Measurements from ENCODE around the gene SYNJ2. TPM values are rescaled to one million over a fixed set of nuclear protein-coding genes. Genes with fewer than 3 reads are reported as not detected.

SYNJ2 gene
- total RNA-seq, 1 donor from 2014 or later = 42.7 TPM

DNA sequence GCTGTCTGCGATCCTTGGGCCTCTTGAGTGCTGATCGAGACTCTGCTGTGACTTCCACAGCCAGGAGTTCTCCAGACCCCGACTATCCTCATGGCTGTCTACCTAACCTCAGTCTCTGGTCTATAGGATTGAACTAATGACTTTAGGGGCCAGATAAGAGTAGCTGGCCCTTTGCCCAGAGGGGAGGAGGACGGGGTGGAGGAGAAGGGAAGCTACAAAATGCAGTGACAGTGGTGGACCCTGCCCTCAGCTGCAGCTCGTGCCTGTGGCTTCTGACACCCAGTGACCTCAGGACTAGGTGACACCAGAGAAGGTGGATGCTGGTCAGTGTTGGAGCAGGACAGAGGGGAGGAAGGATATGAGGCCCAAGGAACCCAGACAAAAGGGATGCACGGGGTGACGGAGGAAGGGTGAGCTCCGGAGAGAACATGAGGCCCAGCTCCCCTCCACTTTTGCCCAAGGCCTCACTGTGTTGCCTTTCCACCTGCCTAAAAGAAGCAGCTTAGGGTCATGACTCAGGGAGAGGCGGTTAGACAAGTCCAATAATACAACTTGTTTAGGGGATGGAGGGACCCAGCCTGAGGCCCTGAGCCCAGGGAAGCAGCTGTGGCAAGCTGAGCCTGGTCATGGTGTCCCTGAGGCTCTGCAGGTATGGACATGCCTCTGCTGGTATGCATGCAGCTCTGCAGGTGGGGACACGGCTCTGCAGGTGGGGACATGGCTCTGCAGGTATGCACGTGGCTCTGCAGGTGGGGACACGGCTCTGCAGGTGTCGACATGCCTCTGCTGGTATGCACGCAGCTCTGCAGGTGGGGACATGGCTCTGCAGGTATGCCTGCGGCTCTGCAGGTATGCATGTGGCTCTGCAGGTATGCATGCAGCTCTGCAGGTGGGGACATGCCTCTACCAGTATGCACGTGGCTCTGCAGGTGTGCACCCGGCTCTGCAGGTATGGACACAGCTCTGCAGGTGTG is 67.7 kb downstream of the SYNJ2 start:
- no peak overlapping the region for H3K27ac Mint-ChIP-seq
- DNase-seq (ENCODE audit: low spot score in 2 of 2, unreplicated experiment in 2 of 2) = no peak
- TF ChIP-seq, protein P1, sequence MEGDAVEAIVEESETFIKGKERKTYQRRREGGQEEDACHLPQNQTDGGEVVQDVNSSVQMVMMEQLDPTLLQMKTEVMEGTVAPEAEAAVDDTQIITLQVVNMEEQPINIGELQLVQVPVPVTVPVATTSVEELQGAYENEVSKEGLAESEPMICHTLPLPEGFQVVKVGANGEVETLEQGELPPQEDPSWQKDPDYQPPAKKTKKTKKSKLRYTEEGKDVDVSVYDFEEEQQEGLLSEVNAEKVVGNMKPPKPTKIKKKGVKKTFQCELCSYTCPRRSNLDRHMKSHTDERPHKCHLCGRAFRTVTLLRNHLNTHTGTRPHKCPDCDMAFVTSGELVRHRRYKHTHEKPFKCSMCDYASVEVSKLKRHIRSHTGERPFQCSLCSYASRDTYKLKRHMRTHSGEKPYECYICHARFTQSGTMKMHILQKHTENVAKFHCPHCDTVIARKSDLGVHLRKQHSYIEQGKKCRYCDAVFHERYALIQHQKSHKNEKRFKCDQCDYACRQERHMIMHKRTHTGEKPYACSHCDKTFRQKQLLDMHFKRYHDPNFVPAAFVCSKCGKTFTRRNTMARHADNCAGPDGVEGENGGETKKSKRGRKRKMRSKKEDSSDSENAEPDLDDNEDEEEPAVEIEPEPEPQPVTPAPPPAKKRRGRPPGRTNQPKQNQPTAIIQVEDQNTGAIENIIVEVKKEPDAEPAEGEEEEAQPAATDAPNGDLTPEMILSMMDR (IDR thresholded peaks at IDR 0.05; ENCODE audit: unreplicated experiment) = no peak
- H3K27me3 Mint-ChIP-seq (ENCODE audit: low read depth) = no peaks in the 10 kb centered on the region
- H3K4me1 Mint-ChIP-seq = peaks cover 17% of the 10 kb centered on the region
- H3K36me3 Mint-ChIP-seq = peaks cover 32% of the 10 kb centered on the region
- H3K4me3 Mint-ChIP-seq = no peak overlapping the region
- no peaks in the 10 kb centered on the region for H3K9me3 Mint-ChIP-seq

DNA sequence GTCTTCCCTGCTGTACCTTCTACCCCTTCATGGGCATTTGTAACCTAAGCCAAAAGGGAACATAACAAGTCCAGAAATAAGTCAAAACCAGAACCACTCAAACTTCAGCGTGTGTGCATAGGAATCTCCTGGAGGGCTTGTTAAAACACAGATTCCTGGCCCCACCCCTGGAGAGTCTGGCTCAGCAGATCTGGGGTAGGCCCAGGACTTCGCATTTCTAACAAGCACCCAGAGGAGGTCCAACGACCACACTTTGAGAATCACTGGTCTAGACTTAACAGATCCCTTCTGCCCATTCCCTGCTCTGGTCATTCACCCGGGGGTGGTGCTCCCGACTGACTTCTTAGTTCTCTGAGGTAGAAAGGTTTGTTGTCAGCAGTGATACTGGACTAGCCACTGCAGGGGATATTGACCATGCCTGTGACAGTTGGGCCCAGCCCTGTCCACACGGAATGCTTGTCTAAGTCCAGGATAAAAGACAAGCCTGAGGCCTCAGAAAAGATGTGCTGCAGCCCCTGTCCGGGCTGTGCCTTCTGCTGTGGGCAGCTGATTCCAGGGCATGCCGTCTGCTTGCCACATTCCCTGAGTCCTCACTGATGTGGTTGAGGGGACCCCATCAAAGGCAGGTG is 68.6 kb downstream of the SYNJ2 start:
- Mint-ChIP-seq H3K4me3 (no peak overlapping the region), H3K27ac (no peak overlapping the region), H3K9me3 (no peaks in the 10 kb centered on the region), H3K27me3 (ENCODE audit: low read depth) (no peaks in the 10 kb centered on the region), H3K4me1 (peaks cover 15% of the 10 kb centered on the region), H3K36me3 (peaks cover 28% of the 10 kb centered on the region)
- TF ChIP-seq, protein P1 (IDR thresholded peaks at IDR 0.05; ENCODE audit: unreplicated experiment) = no peak
- DNase-seq (ENCODE audit: low spot score in 2 of 2, unreplicated experiment in 2 of 2) = no peak

DNA sequence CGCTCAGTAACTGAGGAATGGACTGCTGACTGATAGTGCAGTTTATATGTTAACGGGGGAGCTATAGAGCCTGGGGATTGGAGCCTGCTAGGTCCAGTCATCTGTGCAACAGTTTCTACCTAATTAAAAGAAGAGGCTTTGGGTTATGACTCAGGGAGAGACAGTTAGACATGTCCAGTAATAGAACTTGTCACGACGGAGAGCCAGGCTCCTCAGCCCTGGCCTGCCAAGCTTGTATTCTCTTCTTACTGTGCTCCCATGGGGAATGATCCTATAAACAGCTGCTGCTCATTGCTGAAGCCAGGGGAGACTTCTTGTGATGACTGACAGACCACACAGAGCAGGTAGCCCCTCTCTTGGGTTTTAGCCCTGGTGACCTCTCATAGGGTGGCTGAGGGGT is 69.3 kb downstream of the SYNJ2 start:
- TF ChIP-seq, protein P1 (IDR thresholded peaks at IDR 0.05; ENCODE audit: unreplicated experiment) = no peak
- H3K27me3 Mint-ChIP-seq (ENCODE audit: low read depth) = no peaks in the 10 kb centered on the region
- no peaks in the 10 kb centered on the region for H3K9me3 Mint-ChIP-seq
- H3K27ac Mint-ChIP-seq = no peak overlapping the region
- DNase-seq (ENCODE audit: low spot score in 2 of 2, unreplicated experiment in 2 of 2) = no peak
- peaks cover 23% of the 10 kb centered on the region for H3K36me3 Mint-ChIP-seq
- peaks cover 15% of the 10 kb centered on the region for H3K4me1 Mint-ChIP-seq
- no peak overlapping the region for H3K4me3 Mint-ChIP-seq

DNA sequence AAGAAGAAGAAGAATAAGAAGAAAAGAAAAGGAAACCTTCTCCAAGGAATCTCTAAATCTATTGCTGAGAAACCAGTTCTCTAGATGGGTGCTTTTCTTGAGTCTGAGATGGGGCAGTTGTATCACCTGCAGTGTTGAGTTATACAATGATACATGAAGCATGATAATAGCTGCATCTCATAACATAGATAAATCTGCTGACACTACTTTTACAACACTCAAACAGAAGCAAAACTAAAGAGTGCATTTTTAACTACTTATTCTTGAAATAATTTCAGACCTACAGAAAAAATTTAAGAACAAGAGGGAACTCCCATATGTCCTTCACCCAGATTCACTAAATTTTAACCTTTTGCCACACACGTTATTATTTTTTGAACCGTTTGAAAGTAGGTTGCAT is 70.3 kb downstream of the SYNJ2 start:
- DNase-seq (ENCODE audit: low spot score in 2 of 2, unreplicated experiment in 2 of 2) = no peak
- no peak overlapping the region for H3K4me3 Mint-ChIP-seq
- peaks cover 20% of the 10 kb centered on the region for H3K36me3 Mint-ChIP-seq
- TF ChIP-seq, protein P1 (IDR thresholded peaks at IDR 0.05; ENCODE audit: unreplicated experiment) = no peak
- no peaks in the 10 kb centered on the region for H3K9me3 Mint-ChIP-seq
- no peak overlapping the region for H3K27ac Mint-ChIP-seq
- no peaks in the 10 kb centered on the region for H3K27me3 Mint-ChIP-seq (ENCODE audit: low read depth)
- peaks cover 12% of the 10 kb centered on the region for H3K4me1 Mint-ChIP-seq

DNA sequence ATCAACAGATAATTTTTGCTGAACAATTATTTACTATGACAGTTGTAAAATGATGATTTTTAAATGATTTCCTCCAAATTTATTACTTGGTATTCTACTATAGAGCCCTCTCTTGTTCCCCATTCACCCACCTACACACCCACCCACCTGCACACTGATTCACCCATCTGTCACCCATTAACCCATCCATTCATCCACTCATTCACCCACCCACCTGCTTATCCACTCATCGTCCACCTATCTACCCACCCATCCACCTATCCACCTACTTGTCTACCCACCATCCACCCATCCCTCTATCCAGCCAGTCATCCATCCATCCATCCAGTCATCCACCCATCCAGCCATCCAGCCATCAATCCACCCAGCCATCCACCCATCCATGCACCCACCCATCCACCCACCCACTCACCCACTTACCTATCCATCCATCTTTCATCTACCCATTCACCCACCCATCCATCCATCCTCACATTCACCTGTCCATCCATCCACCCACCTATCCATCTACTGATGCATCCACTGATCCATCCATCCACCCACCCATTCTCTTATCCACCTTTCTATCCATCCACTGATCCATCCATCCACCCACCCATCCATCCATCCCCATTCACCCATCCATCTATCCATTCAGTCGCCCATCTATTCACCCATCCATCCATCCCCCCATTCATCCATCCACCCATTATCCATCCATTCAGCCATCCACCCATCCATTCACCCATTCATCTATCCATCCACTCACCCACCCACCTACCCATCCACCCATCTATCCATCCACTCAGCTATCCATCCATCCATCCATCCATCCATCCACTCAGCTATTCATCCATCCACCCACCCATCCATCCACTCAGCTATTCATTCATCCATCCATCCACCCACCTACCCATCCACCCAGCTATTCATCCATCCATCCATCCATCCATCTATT is 72.0 kb downstream of the SYNJ2 start:
- no peak overlapping the region for H3K4me3 Mint-ChIP-seq
- no peaks in the 10 kb centered on the region for H3K27me3 Mint-ChIP-seq (ENCODE audit: low read depth)
- DNase-seq (ENCODE audit: low spot score in 2 of 2, unreplicated experiment in 2 of 2) = no peak
- TF ChIP-seq, protein P1 (IDR thresholded peaks at IDR 0.05; ENCODE audit: unreplicated experiment) = no peak
- H3K27ac Mint-ChIP-seq = no peak overlapping the region
- H3K4me1 Mint-ChIP-seq = peaks cover 7% of the 10 kb centered on the region
- no peaks in the 10 kb centered on the region for H3K9me3 Mint-ChIP-seq
- H3K36me3 Mint-ChIP-seq = peaks cover 16% of the 10 kb centered on the region

Data from mesothelial cell of epicardium (in vitro differentiated cells).